Transverse colon (tissue), 4 donors: Measurements from ENCODE around the gene TMEM108. TPM values are rescaled to one million over a fixed set of nuclear protein-coding genes. Genes with fewer than 3 reads are reported as not detected.
A peak's percentile ranks its signal among the peaks of the same experiment; 100 is the strongest.

Experiments
- DNase-seq: peaks from one replicate; pipeline ENCODE4 v3.0.0-alpha.2; 2019
- H3K27ac ChIP-seq, 4 donors: fragments of 200-600 bp; sonication (generic); 2 replicates each; pipeline ENCODE4 v1.5.1; 2016 to 2018; ENCODE audit warnings: inconsistent platforms in 4 of 4
- H3K27me3 ChIP-seq: fragments of 200-600 bp; sonication (generic); 2 replicates; pipeline ENCODE4 v1.5.1; 2017; ENCODE audit warnings: inconsistent platforms
- H3K36me3 ChIP-seq, 4 donors: fragments of 200-600 bp; sonication (generic); 2 replicates each; pipeline ENCODE4 v1.5.1; 2017 to 2019; ENCODE audit warnings: inconsistent platforms in 4 of 4
- H3K4me1 ChIP-seq, 4 donors: fragments of 200-600 bp; sonication (generic); 2 replicates each; pipeline ENCODE4 v1.5.1; 2017 to 2020; ENCODE audit warnings: inconsistent platforms in 4 of 4
- H3K4me3 ChIP-seq, 4 donors: fragments of 200-600 bp; sonication (generic); 1 replicate in 1 of 4; 2 replicates in 3 of 4; pipeline versions ENCODE4 v1.5.1 to v1.6.1; 2017 to 2019; ENCODE audit warnings: inconsistent platforms in 4 of 4
- H3K9me3 ChIP-seq, 2 donors: fragments of 200-600 bp; sonication (generic); 2 replicates each; pipeline ENCODE4 v1.5.1; 2017 to 2019; ENCODE audit warnings: inconsistent platforms in 2 of 2
- CTCF ChIP-seq, 5 experiments: fragments of 200-600 bp in 3 of 5; fragments of 450-650 bp in 2 of 5; sonication (generic) in 3 of 5; IDR thresholded peaks; 1 replicate in 2 of 5; 2 replicates in 3 of 5; pipeline ENCODE4 v1.5.1; 2016 to 2017; ENCODE audit warnings: antibody characterized with exemption in 5 of 5, inconsistent platforms in 3 of 5, mild to moderate bottlenecking in 2 of 5, moderate library complexity in 1 of 5
- EP300 ChIP-seq: sonication (generic); formaldehyde crosslinking; IDR thresholded peaks from one replicate; pipeline ENCODE4 v1.6.1; 2017; ENCODE audit warnings: antibody characterized with exemption, low read depth
- POLR2A ChIP-seq: fragments of 450-650 bp; IDR thresholded peaks from one replicate; pipeline ENCODE4 v1.6.1; 2016; ENCODE audit warnings: antibody characterized with exemption, mild to moderate bottlenecking, moderate library complexity
- POLR2AphosphoS5 ChIP-seq, 3 donors: sonication (generic); formaldehyde crosslinking; IDR thresholded peaks; one replicate each; pipeline ENCODE4 v1.6.1; 2016; ENCODE audit warnings: antibody characterized with exemption in 3 of 3
- WGBS, 2 donors: methylation state at CpG; one replicate each; pipeline ENCODE4 v1.1.5; 2018; ENCODE audit warnings: low coverage in 1 of 2; 5-methylcytosine and 5-hydroxymethylcytosine counted together
- in situ Hi-C, 4 donors: fragments of 200-750 bp; cut with MboI; loops; one replicate each; pipeline versions ENCODE4 v1.15.0 to v1.15.1; 2017; ENCODE audit warnings: low sequenced_read_pairs in 3 of 4, low pct_ligation_motif_present in 1 of 4, low pct_unique_long_range_greater_than_20kb in 1 of 4
- intact Hi-C: fragments of 100-400 bp; cut with DNase I; formaldehyde crosslinking; loops from one replicate; pipeline ENCODE4 v1.15.1; 2023; ENCODE audit warnings: low total_unique reads
- total RNA-seq, 4 donors: library from RNA; depleted of rRNA; stranded (reverse); fragments of >200 nt; gene quantifications; one replicate each; pipeline ENCODE4 v1.1.0, GENCODE V29; 2016

The TMEM108 gene
- total RNA-seq, 4 donors from 2014 or later, result 0.14 to 1.4 (median 0.80) TPM; not detected in 1

DNA sequence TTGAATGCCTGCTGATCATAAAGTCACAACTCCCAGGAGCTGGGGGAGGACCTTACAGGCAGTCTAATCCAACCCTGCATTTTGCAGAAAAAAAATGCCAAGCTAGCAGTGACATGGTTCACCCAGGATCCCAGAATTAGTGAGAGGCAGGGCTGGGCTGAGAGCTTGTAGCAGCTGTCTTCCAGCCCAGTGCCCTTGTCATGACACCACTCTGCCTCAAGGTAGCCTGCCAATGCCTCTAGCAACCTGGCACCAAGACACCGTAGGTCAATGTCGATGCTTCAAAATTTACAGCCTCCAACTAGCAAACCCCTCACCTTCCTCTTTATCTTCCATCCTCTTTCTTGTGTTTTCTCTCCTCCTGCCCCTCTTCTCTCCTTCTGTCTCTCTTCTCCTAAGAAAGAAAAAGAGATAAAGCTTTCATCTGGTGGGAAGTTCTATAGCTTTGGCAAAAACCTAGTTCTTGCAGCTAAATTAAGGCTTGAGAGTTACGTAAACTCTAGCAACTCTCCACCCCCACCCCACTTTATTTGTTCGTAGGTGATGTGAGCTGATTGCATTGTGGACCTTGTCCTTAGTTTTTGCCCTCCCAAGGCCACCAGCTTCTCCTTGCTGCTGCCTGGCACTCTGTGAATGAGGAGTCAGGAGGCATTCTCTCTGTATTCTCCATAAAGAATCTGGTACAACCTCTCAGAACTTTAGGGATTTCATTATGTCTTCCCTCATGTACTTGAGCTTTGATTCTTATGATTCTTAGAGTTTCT is 343.3 kb downstream of the TMEM108 start:
- H3K36me3 ChIP-seq, result no peaks in the 10 kb centered on the region
- no peak overlapping the region for H3K4me3 ChIP-seq
- H3K27ac ChIP-seq, result no peak overlapping the region
- no peaks in the 10 kb centered on the region for H3K9me3 ChIP-seq
- DNase-seq, result no peak
- no peak for TF ChIP-seq CTCF (IDR thresholded peaks at IDR 0.05)
- no peak for TF ChIP-seq EP300
- TF ChIP-seq POLR2A, result no peak
- TF ChIP-seq POLR2AphosphoS5 (IDR thresholded peaks at IDR 0.05), result no peak
- intact Hi-C loops (no loop called here), in situ Hi-C loops (loop anchor here in 3 of 4 donors (10.0 to 25.0 kb wide), 3 partner anchors 344 to 647 kb away; partner anchors contain the start of gene TMEM108 (in 3 of the 3))
- no peaks in the 10 kb centered on the region for H3K4me1 ChIP-seq
- WGBS, 2 donors, result 60 to 69% methylated on average over 3 to 4 of the region's 4 CpGs
- no peaks in the 10 kb centered on the region for H3K27me3 ChIP-seq

GRCh38 chr3:133383175-133383574 is 345.0 kb downstream of the TMEM108 start:
- no peak overlapping the region for H3K4me3 ChIP-seq

GRCh38 chr3:133383741-133384140 is 345.6 kb downstream of the TMEM108 start:
- H3K4me1 ChIP-seq, result no peaks in the 10 kb centered on the region
- in situ Hi-C loops, result loop anchor here in 3 of 4 donors (10.0 to 25.0 kb wide), 3 partner anchors 346 to 649 kb away; partner anchors contain the start of gene TMEM108 (in 3 of the 3)

More at GRCh38 chr3:133383175-133383574, 345.0 kb downstream of the TMEM108 start:
- WGBS, 2 donors, result 61 to 72% methylated on average over 2 to 3 of the region's 3 CpGs
- intact Hi-C loops, result no loop called here
- Histone ChIP-seq H3K36me3 (no peaks in the 10 kb centered on the region), H3K4me1 (no peaks in the 10 kb centered on the region), H3K9me3 (no peaks in the 10 kb centered on the region), H3K27me3 (no peaks in the 10 kb centered on the region), H3K27ac (no peak overlapping the region)
- no peak for DNase-seq
- TF ChIP-seq EP300, result no peak
- no peak for TF ChIP-seq POLR2AphosphoS5 (IDR thresholded peaks at IDR 0.05)
- in situ Hi-C loops, result loop anchor here in 3 of 4 donors (10.0 to 25.0 kb wide), 3 partner anchors 346 to 648 kb away; partner anchors contain the start of gene TMEM108 (in 3 of the 3)

GRCh38 chr3:133384331-133385027 is 346.3 kb downstream of the TMEM108 start:
- no peaks in the 10 kb centered on the region for H3K4me1 ChIP-seq
- H3K27me3 ChIP-seq, result no peaks in the 10 kb centered on the region
- H3K36me3 ChIP-seq, result no peaks in the 10 kb centered on the region
- WGBS, 2 donors, result 29% methylated on average over 12 of the region's 13 CpGs; no CpG with 5 or more reads in 1 of the 2 donors
- intact Hi-C loops, result no loop called here
- H3K4me3 ChIP-seq, result no peak overlapping the region
- no peak overlapping the region for H3K27ac ChIP-seq
- DNase-seq, result peak; percentile 25
- no peaks in the 10 kb centered on the region for H3K9me3 ChIP-seq
- in situ Hi-C loops, result loop anchor here in 3 of 4 donors (10.0 to 25.0 kb wide), 3 partner anchors 347 to 650 kb away; partner anchors contain the start of gene TMEM108 (in 3 of the 3)
- TF ChIP-seq POLR2A, result no peak
- TF ChIP-seq CTCF (IDR thresholded peaks at IDR 0.05), result peak; percentile 43 to 53 (median 46)

More at GRCh38 chr3:133383741-133384140, 345.6 kb downstream of the TMEM108 start:
- intact Hi-C loops, result no loop called here
- Histone ChIP-seq H3K27me3 (no peaks in the 10 kb centered on the region), H3K4me3 (no peak overlapping the region), H3K9me3 (no peaks in the 10 kb centered on the region), H3K36me3 (no peaks in the 10 kb centered on the region), H3K27ac (no peak overlapping the region)
- TF ChIP-seq POLR2A, result no peak
- TF ChIP-seq CTCF (IDR thresholded peaks at IDR 0.05), result no peak
- TF ChIP-seq EP300, result no peak
- TF ChIP-seq POLR2AphosphoS5 (IDR thresholded peaks at IDR 0.05), result no peak
- 86% methylated on average over 5 of the region's 5 CpGs; no CpG with 5 or more reads in 1 of the 2 donors for WGBS, 2 donors
- DNase-seq, result no peak
